SKM-1 treated with dmso at 0.1 percent for 144 hours (cell line): ENCODE data around the gene TMED8.
"Not testable (repeated sequence)": the region's sequence is repeated elsewhere in the genome, so short reads cannot be mapped to it uniquely, and the experiment has no call there.

Experiments
- DNase-seq: peaks from one replicate; lab custom pipeline; 2025; ENCODE audit not compliant: unreplicated experiment; lab: John Stamatoyannopoulos, UW

TMED8 gene

DNA sequence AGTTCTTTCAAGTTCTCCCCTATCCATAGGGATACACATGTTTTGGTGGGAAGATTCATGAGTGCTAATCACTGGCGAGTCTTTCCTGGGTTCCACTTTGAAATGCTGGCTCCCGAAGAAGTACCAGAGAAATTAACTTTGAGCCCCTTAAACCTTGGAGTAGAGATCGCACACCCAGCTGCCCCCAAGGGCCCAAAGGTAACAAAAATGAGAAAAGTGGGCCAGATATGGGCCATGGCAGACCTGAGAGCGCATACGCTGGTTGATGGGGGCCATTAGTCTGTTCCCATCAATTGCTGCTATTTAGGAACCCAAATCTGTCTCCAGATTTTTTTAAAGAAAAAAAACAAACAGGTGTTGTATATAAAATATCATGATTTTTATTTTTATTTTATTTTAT lies 53.9 kb downstream of the TMED8 start:
- DNase-seq, result no peak

GRCh38 chr14:77322250-77322902 lies 54.5 kb downstream of the TMED8 start:
- DNase-seq, result no peak

DNA sequence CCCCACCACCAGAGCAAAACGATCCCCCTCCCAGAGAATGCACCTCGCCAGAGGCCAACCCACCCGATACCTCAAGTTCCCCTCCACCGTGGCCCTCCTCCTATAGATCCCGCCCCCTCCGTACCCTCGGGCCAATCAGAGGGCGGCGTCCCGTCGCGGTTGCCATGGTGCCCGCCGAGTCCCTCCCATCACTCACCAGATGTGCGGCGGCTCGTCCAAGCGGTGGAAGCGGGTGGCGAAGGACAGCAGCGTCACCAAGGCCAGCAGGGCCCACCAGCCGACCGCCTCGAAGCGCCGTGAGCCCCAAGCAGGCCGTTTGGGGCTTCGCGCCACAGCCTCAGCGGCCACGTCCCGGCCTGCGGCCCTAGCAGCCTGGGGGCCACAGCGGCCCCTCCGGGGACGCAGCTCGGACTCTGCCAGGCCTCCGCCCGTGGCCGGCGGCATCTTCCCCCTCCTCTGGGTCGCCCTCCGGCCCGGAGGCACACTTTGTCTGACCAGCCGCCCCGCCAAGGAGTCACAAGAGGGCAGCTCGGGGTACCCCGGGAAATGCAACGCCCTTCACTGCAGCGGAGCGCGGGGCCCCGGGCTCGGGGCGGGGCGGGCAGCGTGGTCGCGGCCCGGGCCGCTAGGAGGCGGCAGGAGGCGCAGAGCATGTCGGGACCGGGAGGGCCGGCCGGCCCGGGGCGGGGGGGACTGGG lies 56.5 kb downstream of the TMED8 start, which contains the start of gene POMT2:
Gene POMT2 (minus strand): TSS at position 646 of the 698 bp plus-strand sequence. CDS start 202 bp downstream, at position 444.
- peak; percentile 51 for DNase-seq

DNA sequence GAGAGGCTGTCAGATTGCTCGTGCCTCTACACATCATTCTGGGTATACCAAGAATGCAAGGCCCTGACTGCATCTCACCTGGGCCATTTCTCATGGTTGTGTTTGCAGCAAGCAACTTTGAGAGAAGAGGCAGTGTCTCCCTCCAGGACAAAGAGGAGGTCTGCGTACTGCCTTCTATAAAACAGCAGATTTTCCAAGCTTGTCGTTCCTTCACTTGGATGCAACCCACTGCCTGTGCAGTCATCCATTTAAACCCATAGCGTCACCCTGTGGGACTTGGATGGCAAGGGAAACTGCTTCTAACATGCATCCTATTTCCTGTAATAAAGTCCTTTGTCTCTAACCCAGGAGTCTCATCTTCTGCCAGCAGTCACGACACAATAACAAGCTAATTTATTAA lies 57.5 kb downstream of the TMED8 start:
- no peak for DNase-seq

GRCh38 chr14:77318756-77319155 lies 58.1 kb downstream of the TMED8 start:
- not testable (repeated sequence) for DNase-seq

DNA sequence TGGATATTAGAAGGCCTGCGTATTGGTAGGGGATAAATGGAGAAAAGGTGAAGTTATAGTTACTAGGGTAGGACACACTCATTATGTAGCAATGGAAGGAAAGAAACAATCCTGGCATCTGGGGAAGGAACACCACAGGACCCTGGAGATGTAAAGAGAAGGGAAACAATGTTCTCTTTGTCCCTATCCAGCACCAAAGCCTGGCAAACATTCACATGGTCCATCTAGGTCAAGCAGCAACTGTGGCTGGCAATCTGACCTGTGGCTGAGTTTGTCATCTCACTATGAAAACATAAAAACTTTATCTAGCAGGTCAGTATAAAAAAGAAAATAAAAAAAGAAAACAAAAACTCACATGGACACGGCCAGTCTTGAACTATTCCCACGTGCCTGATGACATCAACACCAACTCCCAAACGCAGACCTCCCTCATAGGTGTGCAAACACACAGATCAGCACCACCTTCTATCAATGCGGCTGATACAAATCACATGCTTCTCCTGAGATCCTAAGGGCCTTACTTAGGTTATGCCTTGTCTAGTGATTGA lies 58.8 kb downstream of the TMED8 start:
- no peak for DNase-seq

GRCh38 chr14:77316872-77317301 lies 60.0 kb downstream of the TMED8 start:
- no peak for DNase-seq

GRCh38 chr14:77316195-77316505 lies 60.7 kb downstream of the TMED8 start:
- DNase-seq, result no peak

DNA sequence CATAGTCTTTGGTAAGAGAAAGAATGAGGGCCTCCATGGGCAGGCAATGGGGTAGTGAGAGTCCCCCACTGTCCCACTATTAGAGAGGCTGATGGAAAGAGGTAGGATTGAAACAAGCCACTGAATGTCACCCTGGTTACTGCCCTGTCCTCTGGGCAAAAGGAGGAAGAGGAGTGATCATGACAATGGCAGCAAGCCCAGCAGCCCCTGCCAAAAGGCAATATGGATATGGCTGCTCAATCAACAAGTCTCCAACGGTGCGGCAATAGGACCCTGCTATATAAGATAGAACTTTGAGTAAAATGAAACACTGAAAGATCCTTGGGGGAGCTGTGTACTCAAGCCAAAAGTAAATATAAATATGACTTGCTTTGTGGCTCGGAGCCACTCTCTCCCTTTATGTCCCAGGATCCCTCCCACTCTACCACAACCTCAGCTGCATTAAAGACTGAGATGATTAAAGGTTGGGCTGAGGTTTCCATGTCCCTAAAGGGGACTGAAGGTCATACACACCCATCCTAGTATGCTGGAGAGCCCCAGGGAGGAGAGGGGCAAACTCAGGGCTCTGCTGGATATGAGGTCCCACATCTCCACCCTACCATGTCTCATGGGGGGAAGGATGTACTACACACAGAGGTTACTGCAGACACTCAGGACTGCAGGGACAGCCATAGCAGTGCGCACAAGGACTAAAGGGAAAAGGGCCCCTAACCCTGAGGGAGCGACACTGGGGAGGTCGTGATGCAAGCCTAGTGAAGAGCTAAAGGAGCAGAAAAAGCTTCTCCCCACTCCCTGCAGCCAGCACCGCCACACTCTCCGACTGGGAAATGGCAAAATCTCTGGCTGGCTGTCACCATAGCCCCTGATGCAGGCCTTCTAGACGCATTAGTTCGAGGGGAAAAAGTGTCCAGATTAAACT lies 62.1 kb downstream of the TMED8 start:
- DNase-seq, result no peak

DNA sequence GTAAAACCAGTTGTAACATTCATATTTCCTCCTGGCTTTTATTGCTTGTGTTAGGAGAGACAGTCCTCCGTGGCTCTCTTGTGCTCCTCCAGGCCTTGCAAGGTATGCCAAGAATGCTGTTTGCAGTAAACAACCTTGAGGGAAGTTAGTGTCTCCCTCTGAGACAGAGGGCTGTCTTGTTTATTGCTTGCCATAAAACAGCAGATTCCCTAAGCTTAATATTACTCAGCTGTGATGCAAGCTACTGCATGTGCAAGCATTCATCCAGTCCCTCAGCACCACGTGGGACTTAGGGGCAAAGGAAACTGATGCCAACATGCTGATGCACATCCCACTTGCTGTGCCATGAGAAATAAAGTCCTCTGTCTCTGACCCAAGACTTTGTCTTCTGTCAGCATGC lies 62.9 kb downstream of the TMED8 start:
- DNase-seq, result no peak

GRCh38 chr14:77313371-77313770 lies 63.5 kb downstream of the TMED8 start:
- DNase-seq, result no peak

- no peak for DNase-seq
Observed at GRCh38 chr14:77311217-77311616, 65.7 kb downstream of the TMED8 start.

DNA sequence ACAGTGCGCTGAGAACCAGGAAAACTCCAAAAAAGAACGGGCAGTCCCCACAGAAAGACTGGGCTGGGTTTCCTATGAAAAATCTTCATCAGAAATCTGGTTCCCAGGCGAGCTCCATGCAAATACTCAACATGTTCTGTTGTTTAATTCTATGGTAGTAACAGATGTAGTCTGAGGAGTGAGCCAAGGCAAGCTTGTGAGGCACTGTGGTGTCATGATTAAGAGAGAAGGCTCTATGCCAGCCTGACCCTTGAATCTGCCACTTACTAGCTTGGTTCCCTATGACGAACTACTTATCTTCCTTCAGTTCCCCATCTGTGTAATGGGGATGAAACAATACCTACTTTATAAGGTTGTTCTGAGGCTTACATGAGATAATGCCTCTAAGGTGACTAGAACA lies 66.9 kb downstream of the TMED8 start:
- no peak for DNase-seq

DNA sequence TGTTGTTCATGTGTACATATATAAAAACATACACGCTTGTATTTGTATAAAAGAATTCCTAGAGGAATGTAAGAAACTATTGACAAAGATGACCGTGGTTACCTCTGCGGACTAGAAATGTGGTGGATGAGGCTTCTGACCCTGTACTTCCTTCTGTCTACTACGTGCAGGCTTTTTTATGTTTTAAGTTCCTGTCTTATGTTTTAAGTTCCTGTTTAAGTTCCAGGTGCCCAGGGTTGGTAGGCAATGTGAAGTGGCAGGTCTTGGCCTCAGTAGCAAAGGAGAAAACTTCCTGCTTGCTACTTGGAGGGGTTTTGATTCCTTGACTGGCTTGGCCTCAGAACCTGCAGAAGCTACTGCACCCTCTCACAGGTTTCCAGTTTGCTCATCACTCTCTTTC lies 67.8 kb downstream of the TMED8 start:
- peak; percentile 60 for DNase-seq

DNA sequence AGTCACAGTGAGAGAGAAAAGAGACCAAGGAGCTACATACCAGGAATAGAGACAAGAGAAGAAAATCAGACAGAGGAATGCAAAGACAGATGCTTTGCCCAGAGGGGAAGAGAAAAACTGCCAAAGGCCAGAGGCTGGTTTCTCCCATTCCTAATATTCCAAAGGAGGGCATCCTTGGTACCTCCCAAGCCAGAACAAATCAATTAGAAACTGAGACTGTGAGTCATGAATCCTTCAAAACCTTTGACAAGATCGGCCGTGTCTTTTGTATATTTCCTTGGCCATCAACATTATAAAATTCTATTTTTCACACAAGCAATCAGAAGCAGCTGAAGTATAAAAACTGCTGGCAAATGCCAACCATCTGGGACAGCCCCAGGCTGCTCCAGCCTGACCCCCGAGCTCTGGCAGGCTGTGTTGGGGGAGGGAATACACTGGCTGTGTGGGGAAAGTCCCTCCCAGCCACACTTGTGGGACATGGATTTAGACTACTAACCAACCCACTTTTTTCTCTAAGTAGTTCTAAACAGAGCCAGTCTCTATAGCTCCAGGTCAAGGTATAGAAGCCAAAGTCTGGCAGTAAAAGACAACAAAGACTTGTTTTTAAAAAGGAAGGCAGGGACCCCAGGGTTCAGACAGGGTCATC lies 69.9 kb downstream of the TMED8 start:
- no peak for DNase-seq

DNA sequence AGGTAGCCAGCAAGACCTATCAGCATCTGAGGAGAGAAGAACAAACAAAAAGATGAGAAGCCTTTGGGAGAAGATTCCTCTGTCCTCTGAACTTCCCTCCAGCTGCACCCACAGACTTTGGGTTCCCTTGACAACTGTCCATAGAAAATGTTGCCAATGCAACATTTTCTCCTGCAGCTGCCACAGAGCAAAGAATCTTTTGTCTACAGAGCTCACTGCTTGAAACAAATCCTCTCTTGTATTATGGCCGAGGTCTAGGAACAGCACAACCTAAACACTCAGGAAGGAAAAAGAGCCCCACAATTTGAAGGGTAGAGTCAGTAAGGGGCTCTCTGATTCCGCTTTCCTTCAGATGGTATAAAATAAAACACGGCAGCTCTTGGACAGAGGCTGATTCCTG lies 70.5 kb downstream of the TMED8 start:
- no peak for DNase-seq

DNA sequence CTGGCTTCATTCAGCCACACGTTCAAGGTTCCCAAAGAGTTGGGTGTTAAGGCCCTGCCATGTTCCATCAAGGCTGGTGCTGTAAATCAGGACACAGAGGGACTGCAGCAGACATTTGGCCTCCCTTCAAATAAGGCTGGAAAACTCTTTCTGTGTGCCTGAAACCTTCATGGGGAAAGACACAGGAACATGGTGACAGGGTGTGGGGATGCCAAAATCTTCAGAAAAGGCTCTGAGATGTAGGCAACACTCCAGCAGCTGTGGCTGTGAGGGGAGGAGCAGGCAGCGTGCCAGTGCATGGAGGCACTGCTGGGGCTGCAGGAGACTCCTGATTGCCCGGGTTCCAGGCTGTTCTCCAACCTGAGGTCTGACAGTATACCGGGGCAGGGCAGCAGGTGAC lies 71.2 kb downstream of the TMED8 start:
- DNase-seq, result no peak

- no peak for DNase-seq
Observed at GRCh38 chr14:77303417-77304156, 73.3 kb downstream of the TMED8 start.

DNA sequence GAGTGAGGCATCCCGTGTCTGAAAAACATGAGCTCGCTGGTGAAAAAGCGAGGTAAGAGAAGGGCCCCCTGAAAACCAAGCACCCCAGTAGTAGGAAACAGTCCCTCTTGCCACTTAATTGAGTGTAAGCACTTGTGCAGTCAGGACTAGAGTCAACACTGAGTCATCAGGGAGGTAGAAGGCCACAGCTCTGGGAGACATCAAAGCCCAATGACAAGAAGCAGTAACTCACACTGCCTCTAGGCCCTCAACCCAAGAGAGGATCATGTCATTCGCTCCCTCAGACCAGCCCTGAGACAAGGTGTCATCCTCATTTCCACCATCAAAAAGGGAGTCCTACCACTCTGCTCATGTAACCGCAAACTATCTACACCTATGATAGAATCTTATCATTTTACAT lies 74.0 kb downstream of the TMED8 start:
- no peak for DNase-seq

DNA sequence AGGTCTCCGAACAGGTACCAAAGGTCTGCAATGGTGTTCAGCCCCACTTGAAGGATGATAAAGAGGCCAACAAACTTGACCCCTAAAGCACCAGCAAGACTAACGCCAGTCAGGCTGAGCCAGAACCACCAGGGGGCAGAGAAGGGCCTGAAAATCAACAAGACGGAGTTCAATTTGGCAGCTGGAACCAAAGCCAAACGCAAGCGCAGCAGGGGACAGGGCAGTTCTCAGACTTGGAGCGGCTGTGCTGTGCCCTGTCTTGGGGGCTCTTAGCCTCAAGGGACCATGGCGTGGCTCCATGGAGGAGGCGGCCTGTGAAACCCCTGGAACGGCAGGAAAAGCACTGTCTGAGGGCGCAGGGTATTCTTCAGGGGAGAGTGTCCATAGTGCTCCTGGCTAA lies 75.8 kb downstream of the TMED8 start:
- no peak for DNase-seq
